Activated CD4-positive, alpha-beta T cell treated with anti-CD3 and anti-CD28 coated beads, Interleukin-2, amount 50 U/mL, for 4 hours (primary cell): ENCODE results near the gene POMT1.
"Not testable (repeated sequence)": the region's sequence is repeated elsewhere in the genome, so short reads cannot be mapped to it uniquely, and the experiment has no call there.

Experiments
- DNase-seq, 2 experiments: peaks; one replicate each; pipeline ENCODE4 v3.0.0-alpha.2; 2020

The POMT1 gene

GRCh38 chr9:131502781-131503625 is at the start of gene POMT1:
POMT1 (plus strand) TSS chr9:131502918; CDS start chr9:131504219, 1,301 bp downstream.
- DNase-seq = peak; percentile 82 to 84

GRCh38 chr9:131454028-131454427 is 48.7 kb upstream of the POMT1 start:
- DNase-seq = no peak

- not testable (repeated sequence) for DNase-seq
Measured at GRCh38 chr9:131455655-131456054, 47.1 kb upstream of the POMT1 start.

- no peak for DNase-seq
Measured at GRCh38 chr9:131457746-131458145, 45.0 kb upstream of the POMT1 start.

GRCh38 chr9:131459056-131459455 is 43.7 kb upstream of the POMT1 start:
- DNase-seq = no peak

GRCh38 chr9:131461166-131461565 is 41.6 kb upstream of the POMT1 start:
- no peak for DNase-seq

- no peak for DNase-seq
Measured at GRCh38 chr9:131464354-131465000, 38.2 kb upstream of the POMT1 start.

GRCh38 chr9:131465401-131465800 is 37.3 kb upstream of the POMT1 start:
- no peak for DNase-seq

- no peak for DNase-seq
Measured at GRCh38 chr9:131467214-131467935, 35.3 kb upstream of the POMT1 start.

- no peak for DNase-seq
Measured at GRCh38 chr9:131468031-131468430, 34.7 kb upstream of the POMT1 start.

- no peak for DNase-seq
Measured at GRCh38 chr9:131469356-131469755, 33.4 kb upstream of the POMT1 start.

- DNase-seq = no peak
Measured at GRCh38 chr9:131469951-131470350, 32.8 kb upstream of the POMT1 start.

- no peak for DNase-seq
Measured at GRCh38 chr9:131470581-131470991, 32.1 kb upstream of the POMT1 start.

- not testable (repeated sequence) for DNase-seq
Measured at GRCh38 chr9:131472085-131472484, 30.6 kb upstream of the POMT1 start.

GRCh38 chr9:131473198-131473885 is 29.4 kb upstream of the POMT1 start:
- DNase-seq = no peak

GRCh38 chr9:131473891-131474290 is 28.8 kb upstream of the POMT1 start:
- no peak for DNase-seq

GRCh38 chr9:131474711-131475110 is 28.0 kb upstream of the POMT1 start:
- no peak for DNase-seq

GRCh38 chr9:131475111-131475955 is 27.4 kb upstream of the POMT1 start:
- no peak for DNase-seq

- DNase-seq = no peak
Measured at GRCh38 chr9:131475956-131476776, 26.6 kb upstream of the POMT1 start.

- DNase-seq = no peak
Measured at GRCh38 chr9:131476777-131477345, 25.9 kb upstream of the POMT1 start.

- no peak for DNase-seq
Measured at GRCh38 chr9:131477367-131477766, 25.4 kb upstream of the POMT1 start.
